Measurements from ENCODE around the gene LRRC31.

- no peak for TF ChIP-seq CTCF (IDR thresholded peaks at IDR 0.05)
- no peak for TF ChIP-seq POLR2A (IDR thresholded peaks at IDR 0.05)
Measured at GRCh38 chr3:169818316-169818715, 51.4 kb downstream of the LRRC31 start.
